HUES64 (cell line): ENCODE data around the gene RAB31.
"Not testable (repeated sequence)": the region's sequence is repeated elsewhere in the genome, so short reads cannot be mapped to it uniquely, and the experiment has no call there.

ENCODE experiments used
- H3K27ac ChIP-seq: 2 replicates; pipeline ENCODE4 v1.7.0; 2013; ENCODE audit warnings: low read depth, low read length, inconsistent platforms
- H3K27me3 ChIP-seq: 2 replicates; pipeline ENCODE4 v1.6.1; 2013; ENCODE audit warnings: mild to moderate bottlenecking, low read length; ENCODE audit not compliant: insufficient read depth
- H3K36me3 ChIP-seq: 2 replicates; pipeline ENCODE4 v1.6.1; 2013; ENCODE audit warnings: mild to moderate bottlenecking, low read length; ENCODE audit not compliant: insufficient read depth
- H3K4me1 ChIP-seq: 2 replicates; pipeline ENCODE4 v1.6.1; 2013; ENCODE audit warnings: mild to moderate bottlenecking, low read length, moderate library complexity; ENCODE audit not compliant: insufficient read depth
- H3K4me3 ChIP-seq: 2 replicates; pipeline ENCODE4 v1.5.1; 2013; ENCODE audit warnings: mild to moderate bottlenecking, low read length, moderate library complexity
- H3K9ac ChIP-seq: 2 replicates; pipeline ENCODE4 v1.6.1; 2013; ENCODE audit warnings: mild to moderate bottlenecking, low read depth, low read length
- H3K9me3 ChIP-seq: 2 replicates; pipeline ENCODE4 v1.6.1; 2013; ENCODE audit warnings: low read depth, low read length; ENCODE audit not compliant: insufficient read depth
- WGBS: fragments of 150-250, 120-280 bp; methylation state at CpG from one replicate; pipeline ENCODE4 v1.1.7; 2013; ENCODE audit warnings: missing lambda C conversion rate; 5-methylcytosine and 5-hydroxymethylcytosine counted together

Gene RAB31

GRCh38 chr18:9900699-9901098 is 192.6 kb downstream of the RAB31 start:
- Histone ChIP-seq H3K9me3 (no peaks in the 10 kb centered on the region), H3K27ac (no peak overlapping the region)
- 86% methylated on average over 7 of the region's 7 CpGs for WGBS

GRCh38 chr18:9901377-9901776 is 193.3 kb downstream of the RAB31 start:
- H3K27me3 ChIP-seq, result no peaks in the 10 kb centered on the region
- no peak overlapping the region for H3K4me3 ChIP-seq
- no peaks in the 10 kb centered on the region for H3K36me3 ChIP-seq
- no peaks in the 10 kb centered on the region for H3K9me3 ChIP-seq
- WGBS, result 94% methylated on average over 2 of the region's 3 CpGs
- no peak overlapping the region for H3K9ac ChIP-seq
- H3K27ac ChIP-seq, result no peak overlapping the region
- H3K4me1 ChIP-seq, result peaks cover 17% of the 10 kb centered on the region; the same call in 1 of the 2 replicates

More at GRCh38 chr18:9900699-9901098, 192.6 kb downstream of the RAB31 start:
- Histone ChIP-seq H3K9ac (no peak overlapping the region), H3K4me1 (peaks cover 17% of the 10 kb centered on the region; the same call in 1 of the 2 replicates), H3K36me3 (no peaks in the 10 kb centered on the region), H3K4me3 (no peak overlapping the region), H3K27me3 (no peaks in the 10 kb centered on the region)

DNA sequence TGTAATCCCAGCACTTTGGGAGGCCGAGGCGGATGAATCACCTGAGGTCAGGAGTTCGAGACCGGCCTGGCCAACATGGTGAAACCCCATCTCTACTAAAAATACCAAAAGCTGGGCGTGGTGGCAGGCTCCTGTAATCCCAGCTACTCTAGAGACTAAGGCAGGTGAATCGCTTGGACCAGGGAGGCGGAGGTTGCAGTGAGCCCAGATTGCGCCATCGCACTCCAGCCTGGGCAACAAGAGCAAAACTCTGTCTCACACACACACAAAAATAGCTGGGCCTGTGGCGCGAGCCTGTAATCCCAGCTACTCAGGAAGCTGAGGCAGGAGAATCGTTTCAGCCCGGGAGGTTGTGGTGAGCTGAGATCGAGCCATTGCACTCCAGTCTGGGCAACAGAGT is 194.2 kb downstream of the RAB31 start:
- 94% methylated on average over 14 of the region's 14 CpGs for WGBS
- not testable (repeated sequence) for H3K27ac ChIP-seq, H3K4me3 ChIP-seq, H3K9me3 ChIP-seq, H3K36me3 ChIP-seq, H3K27me3 ChIP-seq, H3K9ac ChIP-seq
- peaks cover 17% of the 10 kb centered on the region; the same call in 1 of the 2 replicates for H3K4me1 ChIP-seq

- Histone ChIP-seq H3K4me3 (no peak overlapping the region), H3K4me1 (peaks cover 17% of the 10 kb centered on the region; the same call in 1 of the 2 replicates), H3K27ac (no peak overlapping the region), H3K36me3 (no peaks in the 10 kb centered on the region), H3K27me3 (no peaks in the 10 kb centered on the region), H3K9me3 (no peaks in the 10 kb centered on the region), H3K9ac (no peak overlapping the region)
- WGBS, result 88% methylated on average over 10 of the region's 10 CpGs
Measured at GRCh38 chr18:9902832-9903231, 194.7 kb downstream of the RAB31 start.

DNA sequence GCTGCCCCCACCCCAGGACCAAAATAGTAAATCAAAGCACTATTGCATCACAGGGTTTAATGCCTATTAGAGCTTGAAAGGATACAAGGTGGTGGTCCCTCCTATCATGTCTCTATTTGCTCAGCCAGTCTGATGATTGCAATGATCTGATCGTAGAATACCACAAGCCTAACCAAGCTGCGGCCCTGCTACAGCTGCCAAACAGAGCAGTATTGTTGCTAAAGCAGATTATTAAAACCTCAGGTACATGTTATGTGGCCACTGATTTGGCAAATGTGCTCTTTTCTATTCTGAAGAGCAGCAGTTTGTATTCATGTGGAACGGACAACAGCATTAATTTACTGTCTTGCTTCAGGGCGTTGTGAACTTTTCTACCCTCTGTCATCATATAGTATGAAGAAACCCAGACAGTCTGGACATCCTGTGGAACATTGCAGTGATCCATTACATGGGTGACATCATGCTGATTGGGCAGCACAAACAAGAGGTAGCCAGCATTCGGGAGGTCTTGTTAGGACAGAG is 197.4 kb downstream of the RAB31 start:
- H3K27ac ChIP-seq, result no peak overlapping the region
- H3K36me3 ChIP-seq, result no peaks in the 10 kb centered on the region
- H3K27me3 ChIP-seq, result no peaks in the 10 kb centered on the region
- H3K4me3 ChIP-seq, result no peak overlapping the region
- no peaks in the 10 kb centered on the region for H3K9me3 ChIP-seq
- 94% methylated on average over 5 of the region's 5 CpGs for WGBS
- H3K9ac ChIP-seq, result no peak overlapping the region
- H3K4me1 ChIP-seq, result peaks cover 4% of the 10 kb centered on the region; the same call in 1 of the 2 replicates

DNA sequence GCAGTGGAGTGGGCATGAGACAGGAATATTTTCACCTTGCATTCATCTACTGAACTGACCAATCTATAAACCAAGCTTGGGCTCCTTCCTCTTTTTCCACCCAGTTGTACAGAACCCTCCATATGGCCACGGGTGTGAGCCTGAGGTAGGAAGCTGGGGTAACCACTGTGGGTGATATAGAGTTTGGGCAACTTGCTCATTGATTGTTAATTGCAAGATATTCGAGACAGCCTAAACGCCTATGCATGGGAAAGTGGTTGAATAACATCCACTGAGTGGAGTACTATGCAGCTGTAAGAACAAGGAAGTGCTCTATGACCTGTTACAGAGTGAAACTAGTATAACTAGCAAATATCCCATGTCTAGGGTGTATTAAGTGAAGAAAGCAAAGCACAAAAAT is 198.4 kb downstream of the RAB31 start:
- no peak overlapping the region for H3K27ac ChIP-seq
- H3K27me3 ChIP-seq, result no peaks in the 10 kb centered on the region
- H3K9me3 ChIP-seq, result no peaks in the 10 kb centered on the region
- WGBS, result 94% methylated on average over 3 of the region's 3 CpGs
- H3K9ac ChIP-seq, result no peak overlapping the region
- H3K4me3 ChIP-seq, result no peak overlapping the region
- no peaks in the 10 kb centered on the region for H3K36me3 ChIP-seq
- no peaks in the 10 kb centered on the region for H3K4me1 ChIP-seq

- Histone ChIP-seq H3K36me3 (no peaks in the 10 kb centered on the region), H3K9me3 (no peaks in the 10 kb centered on the region), H3K4me3 (no peak overlapping the region), H3K9ac (no peak overlapping the region), H3K27ac (no peak overlapping the region), H3K27me3 (no peaks in the 10 kb centered on the region), H3K4me1 (no peaks in the 10 kb centered on the region)
- WGBS, result 92% methylated on average over 4 of the region's 4 CpGs
Measured at GRCh38 chr18:9907867-9908266, 199.8 kb downstream of the RAB31 start.

DNA sequence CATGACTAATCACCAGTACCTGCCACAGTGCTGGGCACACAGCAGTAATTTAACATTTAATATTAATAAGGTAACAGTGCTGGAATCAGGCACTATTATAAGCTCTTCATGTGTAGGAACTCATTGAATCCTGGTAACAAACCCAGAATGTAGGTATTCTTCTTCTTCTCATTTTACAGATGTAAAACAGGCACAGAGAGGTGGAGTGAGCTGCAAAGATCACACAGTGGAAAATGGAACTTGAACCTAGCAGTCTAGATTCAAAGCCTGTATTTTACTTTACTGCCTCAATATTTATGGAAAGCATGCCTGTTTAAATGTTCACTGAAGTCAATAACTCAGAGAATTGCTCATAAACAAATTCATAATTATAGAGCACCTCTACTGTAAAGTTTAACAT is 202.0 kb downstream of the RAB31 start:
- Histone ChIP-seq H3K9me3 (no peaks in the 10 kb centered on the region), H3K4me1 (no peaks in the 10 kb centered on the region)

DNA sequence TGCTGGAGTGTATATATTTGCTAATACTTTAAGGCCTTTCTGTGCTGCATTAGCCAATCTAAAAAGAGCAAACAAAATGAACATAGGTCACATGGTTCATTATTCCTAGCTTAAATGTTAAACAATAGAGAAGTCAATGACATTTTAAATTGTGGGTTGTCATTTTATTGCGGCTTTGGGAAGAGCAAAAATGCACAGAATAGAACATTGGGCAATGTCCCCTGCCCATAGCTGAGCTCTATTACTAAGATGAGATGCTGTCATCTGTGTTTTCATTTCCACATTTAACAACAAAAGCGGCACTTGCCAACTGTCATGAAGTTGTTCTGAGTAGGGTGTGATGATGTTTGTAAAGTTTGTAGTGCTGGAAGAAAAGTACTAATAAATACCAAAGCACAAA is 202.6 kb downstream of the RAB31 start:
- WGBS, result 100% methylated on average over 1 of the region's 2 CpGs

More for the DNA sequence above, 202.0 kb downstream of the RAB31 start:
- Histone ChIP-seq H3K4me3 (no peak overlapping the region), H3K9ac (no peak overlapping the region), H3K27me3 (no peaks in the 10 kb centered on the region), H3K36me3 (no peaks in the 10 kb centered on the region), H3K27ac (no peak overlapping the region)

DNA sequence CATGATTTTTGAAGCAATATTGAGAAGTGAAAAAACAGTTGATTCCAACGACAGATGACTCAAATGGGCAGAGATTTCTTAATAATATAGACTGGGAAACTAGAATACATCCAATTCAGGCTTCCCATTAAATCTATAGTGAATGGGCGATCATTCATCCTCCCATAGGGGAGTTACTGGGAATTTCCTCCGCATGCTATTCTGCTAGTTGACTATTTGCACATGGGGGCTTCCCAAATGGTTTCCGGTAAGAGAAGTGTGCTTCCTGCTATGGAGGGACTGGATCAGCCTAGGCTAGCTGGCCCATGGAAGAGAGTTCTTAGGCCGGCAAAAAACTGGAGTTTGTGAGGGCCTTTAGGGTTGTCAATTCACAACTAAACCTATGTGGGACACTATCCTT is 203.1 kb downstream of the RAB31 start:
- no peaks in the 10 kb centered on the region for H3K9me3 ChIP-seq
- no peak overlapping the region for H3K4me3 ChIP-seq
- no peak overlapping the region for H3K27ac ChIP-seq
- H3K36me3 ChIP-seq, result no peaks in the 10 kb centered on the region
- no peak overlapping the region for H3K9ac ChIP-seq
- H3K27me3 ChIP-seq, result no peaks in the 10 kb centered on the region
- 95% methylated on average over 4 of the region's 5 CpGs for WGBS
- peaks cover 10% of the 10 kb centered on the region for H3K4me1 ChIP-seq

More for the DNA sequence above, 202.6 kb downstream of the RAB31 start:
- Histone ChIP-seq H3K9me3 (no peaks in the 10 kb centered on the region), H3K27ac (no peak overlapping the region), H3K36me3 (no peaks in the 10 kb centered on the region), H3K27me3 (no peaks in the 10 kb centered on the region), H3K4me1 (peaks cover 4% of the 10 kb centered on the region; the same call in 1 of the 2 replicates), H3K4me3 (no peak overlapping the region), H3K9ac (no peak overlapping the region)
